Kidney (tissue), 14 donors: ENCODE results near the gene TMEM170B. TPM values are rescaled to one million over a fixed set of nuclear protein-coding genes. Genes with fewer than 3 reads are reported as not detected.

Source experiments
- DNase-seq, 5 donors: peaks; one replicate each; pipeline ENCODE4 v3.0.0-alpha.2; 2013 to 2020
- FAIRE-seq: peaks from 2 replicates; lab custom pipeline; 2012; peaks lifted over from hg19 to GRCh38; lab: Jason Lieb, UNC
- H3K27ac ChIP-seq, 2 donors: one replicate each; pipeline ENCODE4 v1.7.0; 2013; ENCODE audit warnings: low read depth in 2 of 2, low read length in 2 of 2, inconsistent platforms in 1 of 2
- H3K27me3 ChIP-seq: one replicate; pipeline ENCODE4 v1.7.1; 2013; ENCODE audit warnings: low read length, inconsistent platforms; ENCODE audit not compliant: control insufficient read depth, insufficient read depth
- H3K36me3 ChIP-seq, 3 donors: one replicate each; pipeline versions ENCODE4 v1.7.0 to v1.7.1; 2013; ENCODE audit warnings: low read length in 3 of 3, control low read depth in 1 of 3, inconsistent platforms in 1 of 3; ENCODE audit not compliant: insufficient read depth in 3 of 3, control insufficient read depth in 2 of 3
- H3K4me1 ChIP-seq, 3 donors: one replicate each; pipeline versions ENCODE4 v1.7.0 to v1.7.1; 2013; ENCODE audit warnings: low read length in 3 of 3, inconsistent platforms in 1 of 3, low read depth in 1 of 3; ENCODE audit not compliant: control insufficient read depth in 2 of 3, insufficient read depth in 2 of 3
- H3K4me3 ChIP-seq, 3 donors: one replicate each; pipeline versions ENCODE4 v1.7.0 to v1.8.1; 2013; ENCODE audit warnings: low read length in 3 of 3, control low read depth in 1 of 3, inconsistent platforms in 1 of 3
- H3K9ac ChIP-seq, 3 donors: one replicate each; pipeline versions ENCODE4 v1.7.0 to v1.7.1; 2013; ENCODE audit warnings: low read length in 3 of 3, control low read depth in 1 of 3, inconsistent platforms in 1 of 3
- H3K9me3 ChIP-seq, 3 donors: one replicate each; pipeline versions ENCODE4 v1.7.0 to v1.7.1; 2013; ENCODE audit warnings: low read length in 3 of 3, control low read depth in 1 of 3, inconsistent platforms in 1 of 3; ENCODE audit not compliant: control insufficient read depth in 2 of 3, insufficient read depth in 1 of 3
- intact Hi-C: fragments of 100-400 bp; cut with DNase I; formaldehyde crosslinking; loops from one replicate; pipeline ENCODE4 v1.11.1; 2022
- polyA plus RNA-seq: library from polyadenylated mRNA; stranded (reverse); fragments of 350-450 nt; fragmentation: Illumina TruSeq; extraction: RNeasy Lipid Tissue Mini Kit (QIAGEN cat#74804); gene quantifications from one replicate; pipeline ENCODE4 v1.2.3, GENCODE V29; 2014; ENCODE audit warnings: low read depth, low replicate concordance; ENCODE audit not compliant: insufficient read depth
- total RNA-seq: library from RNA; stranded (reverse); fragmentation: NEBNext Ultra II Directional; extraction: Animal tissue kit (Norgen Biotek cat#: 25700); gene quantifications from one replicate; pipeline ENCODE4 v1.2.1, GENCODE V29; 2021
- TF ChIP-seq, protein P1 (sequence below): IDR thresholded peaks from 3 replicates; pipeline ENCODE4 v1.5.1; 2012; ENCODE audit warnings: mild to moderate bottlenecking, moderate library complexity, borderline replicate concordance; ENCODE audit not compliant: insufficient read depth; ENCODE audit errors: extremely low read depth
- donor health status: control.
- donor health status: control.
- donor health status: control.
- donor health status: control.
- donor health status: control.
- donor health status: DM: yes; HTN: yes; CAD: no.
- donor health status: Normal renal cell carcinoma (clear cell type).

The TMEM170B gene
- total and polyA plus RNA-seq, 2 donors from 2014 or later, result 2.7 to 3.7 TPM

DNA sequence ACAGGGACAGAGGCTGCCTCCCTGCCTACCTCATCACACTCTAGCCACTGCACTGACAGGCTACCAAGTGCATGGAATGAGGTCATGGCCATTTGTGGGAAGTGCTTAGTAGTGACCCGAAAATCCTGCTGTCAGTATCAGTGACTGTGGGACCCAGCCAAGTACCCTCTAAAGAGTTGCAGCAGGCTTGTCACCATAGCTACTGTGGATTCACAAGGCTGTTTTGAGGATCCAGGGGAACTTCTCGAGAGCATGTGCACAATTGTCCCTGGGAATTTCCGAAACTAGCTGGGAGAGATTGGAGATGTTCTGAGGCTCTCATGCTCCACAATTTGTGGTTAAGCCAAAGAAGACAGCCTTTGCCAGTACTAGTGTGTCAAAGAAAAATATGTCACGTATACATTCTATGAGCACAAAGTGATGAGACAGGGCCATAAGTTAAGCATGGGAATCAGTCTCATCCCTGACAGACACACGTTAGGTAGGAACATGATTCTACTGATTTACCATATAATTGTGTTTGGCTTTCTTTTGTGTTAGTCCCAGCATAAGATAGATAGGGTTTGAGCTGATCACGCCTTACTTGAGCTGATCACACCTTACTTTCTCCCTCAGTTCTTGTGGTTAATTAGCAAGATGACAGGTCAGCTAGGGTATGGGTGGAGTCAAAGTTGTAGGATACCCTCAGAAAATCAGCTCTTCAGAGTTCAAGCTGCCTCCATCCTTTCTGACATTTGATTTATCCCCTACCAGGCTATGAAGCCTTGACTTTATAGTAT lies 42.6 kb upstream of the TMEM170B start:
- H3K27ac ChIP-seq, result no peak overlapping the region
- H3K4me1 ChIP-seq, result peaks cover 0 to 5% (median 2%) of the 10 kb centered on the region in 3 donors
- DNase-seq, result no peak
- H3K36me3 ChIP-seq, result no peaks in the 10 kb centered on the region
- FAIRE-seq, result no peak
- no peaks in the 10 kb centered on the region for H3K9me3 ChIP-seq
- H3K4me3 ChIP-seq, result no peak overlapping the region
- intact Hi-C loops, result loop anchor here (5.0 kb wide), 1 partner anchor 348 kb away; no protein-coding TSS in a partner anchor
- H3K27me3 ChIP-seq, result no peaks in the 10 kb centered on the region
- TF ChIP-seq, protein P1, sequence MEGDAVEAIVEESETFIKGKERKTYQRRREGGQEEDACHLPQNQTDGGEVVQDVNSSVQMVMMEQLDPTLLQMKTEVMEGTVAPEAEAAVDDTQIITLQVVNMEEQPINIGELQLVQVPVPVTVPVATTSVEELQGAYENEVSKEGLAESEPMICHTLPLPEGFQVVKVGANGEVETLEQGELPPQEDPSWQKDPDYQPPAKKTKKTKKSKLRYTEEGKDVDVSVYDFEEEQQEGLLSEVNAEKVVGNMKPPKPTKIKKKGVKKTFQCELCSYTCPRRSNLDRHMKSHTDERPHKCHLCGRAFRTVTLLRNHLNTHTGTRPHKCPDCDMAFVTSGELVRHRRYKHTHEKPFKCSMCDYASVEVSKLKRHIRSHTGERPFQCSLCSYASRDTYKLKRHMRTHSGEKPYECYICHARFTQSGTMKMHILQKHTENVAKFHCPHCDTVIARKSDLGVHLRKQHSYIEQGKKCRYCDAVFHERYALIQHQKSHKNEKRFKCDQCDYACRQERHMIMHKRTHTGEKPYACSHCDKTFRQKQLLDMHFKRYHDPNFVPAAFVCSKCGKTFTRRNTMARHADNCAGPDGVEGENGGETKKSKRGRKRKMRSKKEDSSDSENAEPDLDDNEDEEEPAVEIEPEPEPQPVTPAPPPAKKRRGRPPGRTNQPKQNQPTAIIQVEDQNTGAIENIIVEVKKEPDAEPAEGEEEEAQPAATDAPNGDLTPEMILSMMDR, result no peak
- H3K9ac ChIP-seq, result no peak overlapping the region

DNA sequence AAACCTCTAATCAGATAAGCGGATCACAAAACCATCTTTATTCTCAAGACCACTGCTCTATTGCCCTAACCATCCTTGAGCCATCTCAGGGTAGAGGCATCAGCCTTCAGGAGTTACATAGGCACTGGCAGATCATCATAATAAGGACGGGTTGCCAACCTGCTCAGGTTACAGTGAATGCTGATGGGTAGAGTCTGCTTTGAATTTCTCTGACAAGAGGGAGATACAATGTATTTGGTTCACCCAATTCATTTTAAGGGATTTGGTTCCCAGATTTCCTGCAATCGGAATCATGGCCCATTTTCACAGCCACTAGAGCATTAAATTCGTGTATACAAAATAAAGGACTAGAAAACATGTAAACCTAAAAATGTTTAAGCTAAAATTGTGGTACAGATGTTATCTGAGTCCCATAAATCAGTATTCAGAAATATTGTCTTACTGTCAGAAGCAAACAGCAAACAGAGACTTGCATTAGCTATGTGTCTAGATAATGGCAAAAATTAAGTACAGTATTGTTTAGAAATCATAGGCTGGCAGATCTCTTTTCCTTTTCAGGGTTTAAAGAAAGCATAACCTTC lies 41.9 kb upstream of the TMEM170B start:
- Histone ChIP-seq H3K27me3 (no peaks in the 10 kb centered on the region), H3K4me1 (peaks cover 0 to 5% (median 2%) of the 10 kb centered on the region in 3 donors), H3K36me3 (no peaks in the 10 kb centered on the region), H3K9me3 (no peaks in the 10 kb centered on the region), H3K4me3 (peak overlapping the region in 1 of 3 donors; percentile 19), H3K9ac (peak overlapping the region in 1 of 3 donors; percentile 37), H3K27ac (no peak overlapping the region)
- DNase-seq (no peak), FAIRE-seq (no peak)
- TF ChIP-seq, protein P1, result no peak
- intact Hi-C loops, result no loop called here

GRCh38 chr6:11496152-11497060 lies 41.1 kb upstream of the TMEM170B start:
- peak; percentile 91 for FAIRE-seq
- H3K27ac ChIP-seq, result no peak overlapping the region
- no peaks in the 10 kb centered on the region for H3K36me3 ChIP-seq
- peaks cover 0 to 5% (median 2%) of the 10 kb centered on the region in 3 donors for H3K4me1 ChIP-seq
- TF ChIP-seq, protein P1, result peak; percentile 90
- DNase-seq, result peak in 4 of 5 donors; percentile 83 to 94 (median 90)
- H3K9ac ChIP-seq, result peak overlapping the region in 1 of 3 donors; percentile 37
- H3K9me3 ChIP-seq, result no peaks in the 10 kb centered on the region
- H3K4me3 ChIP-seq, result peak overlapping the region in 1 of 3 donors; percentile 19
- H3K27me3 ChIP-seq, result no peaks in the 10 kb centered on the region
- intact Hi-C loops, result no loop called here
